Activated T-cell treated with anti-CD3 and anti-CD28 coated beads, Interleukin-2, amount 50 U/mL, for 72 hours (primary cell): ENCODE data around the gene FMO3. TPM values are rescaled to one million over a fixed set of nuclear protein-coding genes. Genes with fewer than 3 reads are reported as not detected.

Source experiments
- total RNA-seq, 2 donors: library from RNA; stranded (reverse); gene quantifications; one replicate each; pipeline ENCODE4 v1.2.3, GENCODE V29; 2022

FMO3 gene
- total RNA-seq, 2 donors from 2014 or later = not detected

Other genes with a start within 250 kb of the FMO3 start
- gene MROH9, start 155.4 kb upstream of the FMO3 start, total RNA-seq = not detected
- gene FMO2, start 94.4 kb downstream of the FMO3 start, total RNA-seq = not detected
- gene FMO1, start 157.6 kb downstream of the FMO3 start, total RNA-seq = not detected
- gene FMO4, start 223.3 kb downstream of the FMO3 start, total RNA-seq = 1 to 10 TPM; 1.5 to 2.3 TPM